ENCODE results near the gene C14orf119. TPM values are rescaled to one million over a fixed set of nuclear protein-coding genes. Genes with fewer than 3 reads are reported as not detected.
A peak's percentile ranks its signal among the peaks of the same experiment; 100 is the strongest.

The C14orf119 gene
- total RNA-seq, 1 experiment from 2014 or later, result 46.8 TPM

DNA sequence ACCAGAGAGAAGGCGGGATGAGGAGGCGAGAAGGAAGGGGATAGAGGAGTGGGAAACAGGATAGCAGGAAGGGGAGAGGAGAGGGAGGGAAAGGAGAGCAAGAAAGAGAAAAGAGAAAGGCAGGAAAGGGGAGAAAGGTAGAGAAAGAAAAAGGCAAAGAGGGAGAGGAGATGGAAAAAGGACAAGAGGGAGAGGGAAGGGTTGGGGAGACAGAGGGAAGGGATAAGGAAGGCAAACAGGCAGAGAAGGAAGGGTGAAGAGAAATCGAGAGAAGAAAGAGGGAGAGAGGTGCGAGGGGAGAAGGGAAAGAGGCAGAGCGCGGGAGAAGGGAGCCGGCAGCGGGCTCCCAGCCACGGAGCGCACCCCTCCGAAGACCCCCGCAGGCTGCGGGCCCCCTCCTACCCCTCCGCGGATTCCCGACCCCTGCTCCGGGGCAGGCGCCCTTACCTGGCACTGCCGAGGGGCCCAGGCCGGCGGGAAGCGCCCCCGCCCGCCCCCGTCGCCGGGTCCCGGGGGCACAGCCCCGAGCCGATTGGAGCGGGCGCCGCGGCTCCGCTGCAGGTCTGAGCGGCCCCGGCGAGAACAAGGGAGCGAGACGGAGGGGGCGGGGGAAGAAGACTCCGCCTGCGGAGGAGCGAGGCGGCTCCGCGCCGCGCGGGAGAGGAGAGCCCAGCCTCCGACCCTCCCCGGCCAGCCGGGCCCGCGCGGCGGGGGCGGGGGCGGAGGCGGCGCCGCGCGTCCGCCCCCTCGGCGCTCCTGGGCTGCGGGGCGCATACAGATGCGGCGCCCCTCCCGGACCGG, 38.1 kb upstream of the C14orf119 start, which contains the start of gene CDH24:
TSS of gene CDH24 (minus strand) at position 565 of the 801 bp plus-strand sequence. CDS start 1,787 bp downstream, outside the sequence.
- no peaks in the 10 kb centered on the region for H3K27me3 ChIP-seq (ENCODE audit: insufficient read depth, low read length)
- no TSS peak for BruUV-seq (replicated peaks)
- no peaks in the 10 kb centered on the region for H3K9me2 ChIP-seq (ENCODE audit: insufficient read depth)
- H4K20me1 ChIP-seq (ENCODE audit: insufficient read depth), result no peaks in the 10 kb centered on the region
- TF ChIP-seq POLR2A (IDR thresholded peaks at IDR 0.05; ENCODE audit: borderline replicate concordance, extremely low read depth, insufficient read depth, insufficient read length), result peak; percentile 36
- peak; percentile 29 for TF ChIP-seq TCF7L2 (IDR thresholded peaks at IDR 0.05; ENCODE audit: borderline replicate concordance, extremely low read depth, insufficient read depth, insufficient read length)
- TF ChIP-seq, protein P1, sequence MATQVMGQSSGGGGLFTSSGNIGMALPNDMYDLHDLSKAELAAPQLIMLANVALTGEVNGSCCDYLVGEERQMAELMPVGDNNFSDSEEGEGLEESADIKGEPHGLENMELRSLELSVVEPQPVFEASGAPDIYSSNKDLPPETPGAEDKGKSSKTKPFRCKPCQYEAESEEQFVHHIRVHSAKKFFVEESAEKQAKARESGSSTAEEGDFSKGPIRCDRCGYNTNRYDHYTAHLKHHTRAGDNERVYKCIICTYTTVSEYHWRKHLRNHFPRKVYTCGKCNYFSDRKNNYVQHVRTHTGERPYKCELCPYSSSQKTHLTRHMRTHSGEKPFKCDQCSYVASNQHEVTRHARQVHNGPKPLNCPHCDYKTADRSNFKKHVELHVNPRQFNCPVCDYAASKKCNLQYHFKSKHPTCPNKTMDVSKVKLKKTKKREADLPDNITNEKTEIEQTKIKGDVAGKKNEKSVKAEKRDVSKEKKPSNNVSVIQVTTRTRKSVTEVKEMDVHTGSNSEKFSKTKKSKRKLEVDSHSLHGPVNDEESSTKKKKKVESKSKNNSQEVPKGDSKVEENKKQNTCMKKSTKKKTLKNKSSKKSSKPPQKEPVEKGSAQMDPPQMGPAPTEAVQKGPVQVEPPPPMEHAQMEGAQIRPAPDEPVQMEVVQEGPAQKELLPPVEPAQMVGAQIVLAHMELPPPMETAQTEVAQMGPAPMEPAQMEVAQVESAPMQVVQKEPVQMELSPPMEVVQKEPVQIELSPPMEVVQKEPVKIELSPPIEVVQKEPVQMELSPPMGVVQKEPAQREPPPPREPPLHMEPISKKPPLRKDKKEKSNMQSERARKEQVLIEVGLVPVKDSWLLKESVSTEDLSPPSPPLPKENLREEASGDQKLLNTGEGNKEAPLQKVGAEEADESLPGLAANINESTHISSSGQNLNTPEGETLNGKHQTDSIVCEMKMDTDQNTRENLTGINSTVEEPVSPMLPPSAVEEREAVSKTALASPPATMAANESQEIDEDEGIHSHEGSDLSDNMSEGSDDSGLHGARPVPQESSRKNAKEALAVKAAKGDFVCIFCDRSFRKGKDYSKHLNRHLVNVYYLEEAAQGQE (IDR thresholded peaks at IDR 0.05; ENCODE audit: low read depth), result no peak
- no peak for TF ChIP-seq RAD21 (IDR thresholded peaks at IDR 0.05; ENCODE audit: low read depth)
- TF ChIP-seq EGR1 (IDR thresholded peaks at IDR 0.05; ENCODE audit: low read depth), result 0 out of 2 replicates have a peak, but pooled peaks have one; percentile 48
- H3K36me3 ChIP-seq (ENCODE audit: control insufficient read depth in 1 of 2, insufficient read depth in 2 of 2, low read length in 2 of 2), result peaks cover 19% of the 10 kb centered on the region in 2 experiments; a peak in 3 of 4 replicates
- H3K9me3 ChIP-seq (ENCODE audit: control insufficient read depth in 1 of 2, insufficient read depth in 1 of 2, low read depth in 1 of 2, low read length in 2 of 2), result no peaks in the 10 kb centered on the region
- ChIA-PET CTCF (interaction anchor here (0.5 to 9.9 kb wide), 33 partner anchors 8 to 498 kb away, joined by 3 to 175 read pairs (median 5); partner anchors contain the start of genes ACIN1, AJUBA, C14orf119 and LRP10), RAD21 (ENCODE audit: low non-redundant PET in 1 of 2, low total read pairs in 2 of 2, uncharacterized antibody in 2 of 2, unreplicated experiment in 2 of 2) (interaction anchor here (0.9 to 2.2 kb wide), 10 partner anchors 12 to 85 kb away, joined by 3 to 12 read pairs (median 4); partner anchors contain the start of gene AJUBA (in 1 of the 2)), POLR2A (interaction anchor here (0.6 to 1.7 kb wide), 7 partner anchors 9 to 495 kb away, joined by 3 to 10 read pairs (median 5); no protein-coding TSS in a partner anchor)
- H3K4me2 ChIP-seq (ENCODE audit: low read length), result peak within 1 kb of the TSS; percentile 95
- DNase-seq (ENCODE audit: low read depth, low spot score) (no peak), ATAC-seq (peak; percentile 69)
- no peak within 1 kb of the TSS for H2AFZ ChIP-seq (ENCODE audit: low read depth, low read length, poor library complexity, severe bottlenecking)
- peak within 1 kb of the TSS; percentile 84 for H3K27ac ChIP-seq (ENCODE audit: low read depth, low read length)
- intact Hi-C loops (cut with micrococcal nuclease), result loop anchor here (5.0 kb wide), 2 partner anchors 50 to 500 kb away; no protein-coding TSS in a partner anchor
- peak within 1 kb of the TSS; percentile 59 to 61 for H3K4me3 ChIP-seq (replicated peaks in 1 of 2; ENCODE audit: low read depth in 1 of 2, low read length in 2 of 2)
- peaks cover 7% of the 10 kb centered on the region; the same call in 1 of the 2 replicates for H3K79me2 ChIP-seq (ENCODE audit: insufficient read depth, low read length)
- peak within 1 kb of the TSS; percentile 63 for H3K9ac ChIP-seq (ENCODE audit: low read length)
- H3K4me1 ChIP-seq (ENCODE audit: control insufficient read depth in 1 of 2, insufficient read depth in 2 of 2, low read length in 2 of 2), result peaks cover 16 to 36% of the 10 kb centered on the region in 2 experiments

Measured in HCT116 (cell line).